GM18508 (cell line): Measurements from ENCODE around the gene NR1I3.
A peak's percentile ranks its signal among the peaks of the same experiment; 100 is the strongest.

ENCODE experiments used
- ATAC-seq: cut with Tn5 transposase; IDR thresholded peaks from one replicate; pipeline ENCODE4 v1.9.1; 2021; ENCODE audit warnings: moderate number of reproducible peaks; ENCODE audit not compliant: insufficient read depth, unreplicated experiment

NR1I3 gene

GRCh38 chr1:161220002-161220401 is 18.0 kb downstream of the NR1I3 start:
- no peak for ATAC-seq

- no peak for ATAC-seq
Observed at GRCh38 chr1:161219078-161219892, 18.7 kb downstream of the NR1I3 start.

- ATAC-seq: no peak
Observed at GRCh38 chr1:161218301-161219077, 19.5 kb downstream of the NR1I3 start.

DNA sequence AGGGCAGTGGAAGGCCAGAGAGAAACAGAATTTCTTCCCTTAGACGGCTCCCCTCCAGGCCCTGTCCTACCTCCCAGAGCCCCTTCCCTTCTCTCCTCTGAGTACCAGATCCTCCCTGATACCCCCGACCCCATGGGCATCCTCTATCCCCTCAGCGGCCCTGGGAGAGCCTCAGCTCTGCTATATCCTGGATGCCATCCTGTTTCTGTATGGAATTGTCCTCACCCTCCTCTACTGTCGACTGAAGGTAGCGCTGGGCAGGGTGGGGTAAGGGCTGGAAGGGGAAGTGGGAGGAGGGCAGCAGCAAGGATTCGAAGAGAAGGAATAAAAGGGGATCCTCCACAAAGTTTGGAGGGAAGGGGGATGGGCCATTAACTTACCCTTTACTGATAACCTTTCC is 20.2 kb downstream of the NR1I3 start:
- no peak for ATAC-seq

DNA sequence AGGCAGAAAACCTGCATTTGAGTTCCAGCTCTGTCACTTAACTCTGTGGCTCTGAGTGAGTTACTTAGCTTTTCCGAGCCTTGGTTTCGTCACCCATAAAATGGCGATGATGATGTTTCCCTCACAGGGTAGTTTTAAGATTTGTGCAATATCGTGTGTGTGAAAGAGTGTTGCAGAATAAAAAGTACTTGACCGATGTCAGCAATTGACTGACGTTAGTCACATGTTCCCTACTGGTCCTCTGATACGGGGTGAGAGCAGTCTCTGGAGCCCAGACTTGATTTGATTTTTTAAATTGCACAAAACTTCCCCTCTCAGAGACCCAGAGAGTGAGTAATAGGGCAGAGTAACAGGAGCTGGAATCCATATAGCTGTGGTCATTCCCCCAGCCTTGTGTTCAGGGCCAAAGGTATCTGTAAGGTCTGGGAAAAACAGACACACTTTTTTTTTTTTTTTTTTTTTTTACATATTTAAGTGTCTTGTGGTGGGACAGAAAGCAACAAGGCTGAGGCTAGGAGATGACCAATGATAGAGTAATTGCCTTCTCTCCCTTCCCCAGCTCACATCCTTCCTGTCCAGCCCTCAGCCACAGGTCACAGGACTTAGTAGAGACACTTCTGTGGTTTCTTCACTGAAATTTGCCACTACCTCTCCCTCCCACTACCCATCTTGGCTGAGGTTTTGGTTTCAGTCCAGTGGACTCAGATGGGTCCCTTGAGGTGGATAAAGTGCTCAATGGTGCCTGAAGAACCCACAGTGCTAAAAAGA is 20.9 kb downstream of the NR1I3 start:
- peak; percentile 69 for ATAC-seq

- ATAC-seq: no peak
Observed at GRCh38 chr1:161215076-161215475, 22.9 kb downstream of the NR1I3 start, which contains the start of gene FCER1G. Gene FCER1G (plus strand): TSS chr1:161215295. CDS start chr1:161215322, 27 bp downstream.

GRCh38 chr1:161214369-161214768 is 23.6 kb downstream of the NR1I3 start:
- no peak for ATAC-seq

DNA sequence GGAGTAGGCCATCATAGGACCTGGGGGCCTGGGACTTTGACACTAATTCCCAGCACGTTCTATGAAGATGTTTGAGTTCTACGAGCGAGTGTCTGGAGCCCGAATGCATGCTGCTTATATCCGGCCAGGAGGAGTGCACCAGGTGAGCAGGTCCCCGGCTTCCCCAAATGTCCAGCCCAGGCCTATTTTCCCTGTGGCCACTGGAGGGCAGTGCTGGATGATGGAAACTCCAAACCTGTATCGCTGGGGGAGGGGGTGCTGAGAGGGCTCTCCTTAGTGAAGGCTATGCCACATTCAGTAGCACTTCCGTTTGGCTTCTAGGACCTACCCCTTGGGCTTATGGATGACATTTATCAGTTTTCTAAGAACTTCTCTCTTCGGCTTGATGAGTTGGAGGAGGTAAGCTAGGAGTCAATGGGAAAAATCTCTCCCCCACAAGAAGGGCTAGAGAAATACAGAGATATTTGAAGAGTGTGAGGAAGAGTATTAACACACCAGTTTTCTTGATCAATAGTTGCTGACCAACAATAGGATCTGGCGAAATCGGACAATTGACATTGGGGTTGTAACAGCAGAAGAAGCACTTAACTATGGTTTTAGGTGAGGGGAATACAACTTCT is 28.1 kb downstream of the NR1I3 start:
- ATAC-seq: no peak

GRCh38 chr1:161207173-161207572 is 30.8 kb downstream of the NR1I3 start:
- ATAC-seq: no peak

DNA sequence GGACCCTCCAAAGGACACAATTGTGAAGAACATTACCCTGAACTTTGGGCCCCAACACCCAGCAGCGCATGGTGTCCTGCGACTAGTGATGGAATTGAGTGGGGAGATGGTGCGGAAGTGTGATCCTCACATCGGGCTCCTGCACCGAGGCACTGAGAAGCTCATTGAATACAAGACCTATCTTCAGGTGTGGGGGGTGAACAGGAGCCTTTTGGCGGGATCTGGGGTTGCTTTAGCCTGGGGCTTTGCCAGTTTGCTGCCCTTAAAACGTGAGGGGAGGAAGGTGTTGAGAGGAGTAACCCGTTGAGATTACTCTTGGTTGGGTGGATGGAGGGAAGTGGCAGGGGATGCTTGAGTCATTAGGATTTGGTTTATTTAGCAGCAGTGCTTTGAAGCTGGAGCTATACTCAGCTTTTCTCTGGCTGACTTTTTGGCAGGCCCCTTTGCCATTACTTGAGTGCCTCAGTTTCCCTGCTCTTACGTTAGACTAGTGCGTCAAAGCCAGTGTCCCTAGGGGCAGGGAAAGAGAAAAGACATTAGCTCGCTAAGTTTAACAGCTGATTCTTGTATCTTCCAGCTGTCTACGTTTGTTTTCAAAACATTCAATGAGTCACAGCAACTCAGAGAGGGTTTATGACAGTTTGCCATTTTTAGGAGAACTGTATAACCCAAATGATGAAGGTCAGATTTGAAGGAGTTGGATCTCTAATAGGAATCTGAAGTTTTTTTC is 31.4 kb downstream of the NR1I3 start:
- no peak for ATAC-seq

DNA sequence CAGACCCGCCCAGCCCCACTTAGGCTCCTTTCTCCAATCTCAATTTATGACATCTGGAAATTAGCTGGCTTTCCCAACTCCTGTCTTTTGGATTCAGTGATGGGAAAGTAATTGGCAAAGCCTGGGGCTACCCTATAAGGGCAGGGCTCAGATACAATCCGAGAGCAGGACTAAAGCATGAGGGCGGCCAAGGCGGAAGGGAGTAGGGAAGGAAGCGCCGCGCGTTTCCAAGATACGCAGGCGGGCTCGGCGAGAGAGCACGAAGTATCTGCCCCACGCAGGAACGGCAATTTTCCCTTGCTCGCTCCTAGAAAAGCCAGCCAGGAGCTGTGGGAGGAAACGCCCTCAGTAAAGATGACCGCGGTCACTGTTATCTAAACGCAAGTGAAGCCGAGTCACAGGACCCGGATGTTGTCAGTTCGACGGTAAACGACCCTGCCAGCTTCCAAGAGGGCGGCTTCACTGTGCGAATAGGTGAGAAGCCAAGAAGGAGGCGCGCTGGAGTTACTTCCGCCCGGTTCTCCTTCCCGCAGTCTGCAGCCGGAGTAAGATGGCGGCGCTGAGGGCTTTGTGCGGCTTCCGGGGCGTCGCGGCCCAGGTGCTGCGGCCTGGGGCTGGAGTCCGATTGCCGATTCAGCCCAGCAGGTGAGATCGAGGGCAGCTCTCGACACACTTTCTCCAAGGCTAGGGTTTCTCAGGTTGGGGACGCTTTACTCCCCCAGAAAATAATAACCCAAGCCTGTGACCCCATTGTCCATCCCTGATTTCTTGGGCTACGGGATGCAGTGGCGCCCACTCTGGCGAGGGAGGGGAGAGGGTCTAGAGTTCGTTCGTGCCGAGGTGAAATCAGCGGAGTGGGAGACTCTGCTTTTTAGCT is 35.9 kb downstream of the NR1I3 start, which contains the start of gene NDUFS2:
Gene NDUFS2 (plus strand): TSS at position 532 of the 877 bp plus-strand sequence. CDS start 19 bp downstream, at position 551.
- ATAC-seq: peak; percentile 70

GRCh38 chr1:161200992-161201835 is 36.8 kb downstream of the NR1I3 start:
- no peak for ATAC-seq

- ATAC-seq: no peak
Observed at GRCh38 chr1:161200421-161200991, 37.5 kb downstream of the NR1I3 start.

- no peak for ATAC-seq
Observed at GRCh38 chr1:161199506-161200139, 38.4 kb downstream of the NR1I3 start.

GRCh38 chr1:161198897-161199431 is 39.0 kb downstream of the NR1I3 start, which contains the start of gene ADAMTS4:
Gene ADAMTS4 (minus strand): TSS chr1:161199054. CDS start chr1:161198627, 427 bp downstream.
- no peak for ATAC-seq

DNA sequence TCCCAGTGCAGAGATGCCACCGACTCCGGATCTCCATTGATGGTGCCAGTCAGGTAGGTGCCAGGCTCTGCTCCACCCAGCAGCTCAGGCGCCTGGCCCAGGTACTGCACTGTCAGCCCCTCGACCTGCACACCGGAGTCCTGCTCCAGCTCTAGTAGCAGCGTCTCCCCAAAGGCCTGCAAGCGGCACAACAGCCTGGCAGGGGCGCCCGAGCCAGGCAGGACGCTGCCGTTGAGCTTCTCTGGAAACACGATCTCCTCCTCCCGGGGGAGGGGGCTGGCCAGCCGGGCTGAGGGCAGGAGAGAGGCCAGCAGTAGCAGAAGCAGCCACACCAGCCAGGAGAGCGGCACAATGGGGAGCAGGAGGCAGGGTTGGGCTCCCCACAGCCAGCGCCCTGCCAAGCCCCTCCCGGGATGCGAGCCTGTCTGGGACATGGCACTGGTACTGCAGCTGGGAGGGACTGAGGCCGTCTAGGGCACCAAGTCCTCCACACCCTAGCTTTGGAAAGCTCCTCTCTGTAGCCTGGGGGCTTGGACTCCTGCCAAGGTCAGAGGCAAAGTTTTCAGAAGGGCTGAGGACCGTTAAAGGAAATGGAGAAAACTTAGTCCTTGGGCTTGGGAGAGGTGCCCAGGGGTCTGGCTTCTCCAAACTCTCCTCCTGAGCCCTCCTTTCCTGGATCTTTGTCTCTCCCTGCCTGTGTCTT is 39.7 kb downstream of the NR1I3 start:
- no peak for ATAC-seq
